A549 (cell line): ENCODE data around the gene PGF.

Experiments used
- CEBPB ChIP-seq, 2 experiments: fragments of >200 bp in 1 of 2; sonication (Bioruptor Twin) in 1 of 2; formaldehyde crosslinking in 1 of 2; IDR thresholded peaks; 2 replicates each; pipeline ENCODE4 v1.6.1; 2012 to 2016
- CTCF ChIP-seq: fragments of >200 bp; sonication (Bioruptor Twin); formaldehyde crosslinking; IDR thresholded peaks from 3 replicates; pipeline ENCODE4 v1.5.1; 2016
- EP300 ChIP-seq, 2 experiments: fragments of >200 bp; sonication (Bioruptor Twin); formaldehyde crosslinking; IDR thresholded peaks; 2 replicates in 1 of 2; 3 replicates in 1 of 2; pipeline ENCODE4 v1.6.1; 2016 to 2017
- HOXA7 ChIP-seq: fragments of 250-450 bp; sonication (Bioruptor Pico); IDR thresholded peaks from 2 replicates; pipeline ENCODE4 v1.5.0; 2020; ENCODE audit warnings: mild to moderate bottlenecking, moderate library complexity
- JUN ChIP-seq, 2 experiments: fragments of >200 bp; sonication (Bioruptor Twin); formaldehyde crosslinking; IDR thresholded peaks; 2 replicates in 1 of 2; 3 replicates in 1 of 2; pipeline ENCODE4 v1.6.1; 2016 to 2017
- MAX ChIP-seq: IDR thresholded peaks from 2 replicates; pipeline ENCODE4 v1.6.1; 2012
- MYC ChIP-seq: IDR thresholded peaks from 2 replicates; pipeline ENCODE4 v1.6.1; 2012; ENCODE audit warnings: mild to moderate bottlenecking, inconsistent platforms, low read length, improper control_type of control experiment, borderline replicate concordance
- POLR2A ChIP-seq: IDR thresholded peaks from 2 replicates; pipeline ENCODE4 v1.6.1; 2012; ENCODE audit warnings: mild to moderate bottlenecking, low read length
- RFX5 ChIP-seq: fragments of 450-650 bp; IDR thresholded peaks from 2 replicates; pipeline ENCODE4 v1.7.1; 2014; ENCODE audit warnings: antibody characterized with exemption, mild to moderate bottlenecking, moderate library complexity
- SMC3 ChIP-seq: fragments of >200 bp; sonication (Bioruptor Twin); formaldehyde crosslinking; IDR thresholded peaks from 3 replicates; pipeline ENCODE4 v1.6.1; 2018; ENCODE audit warnings: inconsistent platforms
- USF2 ChIP-seq: fragments of 450-650 bp; IDR thresholded peaks from 2 replicates; pipeline ENCODE4 v1.6.1; 2014; ENCODE audit warnings: antibody characterized with exemption
- ZFP36 ChIP-seq: fragments of 450-650 bp; IDR thresholded peaks from 2 replicates; pipeline ENCODE4 v1.6.1; 2014; ENCODE audit warnings: borderline replicate concordance; ENCODE audit not compliant: partially characterized antibody

- TF ChIP-seq ZFP36 (no peak), RFX5 (no peak), CTCF (no peak), MAX (no peak), USF2 (no peak), EP300 (IDR thresholded peaks at IDR 0.05) (no peak), SMC3 (no peak), MYC (no peak), HOXA7 (no peak), POLR2A (no peak), JUN (IDR thresholded peaks at IDR 0.05) (no peak), CEBPB (IDR thresholded peaks at IDR 0.05) (no peak)
These were observed 59.0 kb downstream of the PGF start for GRCh38 chr14:74896400-74896799.
